ENCODE results near the gene RWDD2A. TPM values are rescaled to one million over a fixed set of nuclear protein-coding genes. Genes with fewer than 3 reads are reported as not detected.

Gene RWDD2A
- total and polyA plus RNA-seq, 2 of the 4 experiments (the other 2 are of a cell fraction) = 3.9 to 4.1 TPM

DNA sequence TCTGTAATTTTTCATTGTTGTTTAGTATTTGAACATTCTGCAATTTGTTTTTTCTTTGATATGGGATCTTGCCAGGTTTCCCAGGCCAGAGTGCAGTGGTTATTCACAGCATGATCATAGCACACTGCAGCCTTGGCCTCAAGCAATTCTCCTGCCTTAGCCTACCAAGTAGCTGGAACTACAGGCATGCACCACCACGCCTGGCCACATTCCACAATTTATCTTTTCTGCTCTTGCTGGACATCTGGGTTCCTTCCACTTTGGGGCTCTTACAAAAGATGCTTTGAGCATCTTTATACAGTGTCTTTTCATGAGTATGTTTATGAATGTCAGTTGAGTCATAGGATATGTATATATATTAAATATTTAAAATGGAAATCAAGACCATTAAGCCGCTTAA lies 42.0 kb upstream of the RWDD2A start:
- Histone ChIP-seq H3K56ac (ENCODE audit: extremely low read depth, insufficient read depth, low read length) (no peak overlapping the region), H3K27ac (ENCODE audit: insufficient read depth, low read length) (no peak overlapping the region), H4K8ac (ENCODE audit: low read depth in 2 of 2, low read length in 2 of 2) (no peak overlapping the region), H2BK120ac (ENCODE audit: low read depth, low read length) (no peak overlapping the region), H3K23ac (ENCODE audit: low read depth, low read length) (no peak overlapping the region), H2BK5ac (ENCODE audit: low read depth, low read length, poor library complexity, severe bottlenecking) (no peak overlapping the region), H3K4me2 (ENCODE audit: low read depth, low read length) (no peak overlapping the region), H3K18ac (ENCODE audit: low read depth, low read length) (no peak overlapping the region), H3K14ac (replicated peaks; ENCODE audit: low read depth, low read length) (no peak overlapping the region), H4K91ac (ENCODE audit: insufficient read depth, low read depth, low read length) (no peak overlapping the region), H2BK15ac (ENCODE audit: low read depth, low read length) (no peak overlapping the region; the same call in 2 of the 3 replicates), H3K36me3 (ENCODE audit: control insufficient read depth, insufficient read depth, low read length) (peaks cover 2% of the 10 kb centered on the region; the same call in 1 of the 2 replicates), H3K4me3 (ENCODE audit: insufficient read depth, low read depth, low read length) (no peak overlapping the region), H2AK9ac (replicated peaks; ENCODE audit: low read depth, low read length, poor library complexity) (no peak overlapping the region), H3K9me3 (ENCODE audit: control insufficient read depth, insufficient read depth, low read length) (no peaks in the 10 kb centered on the region), H3K9me1 (ENCODE audit: insufficient read depth, low read length) (0 out of 2 replicates have a peak, but pooled peaks cover 4% of the 10 kb centered on the region), H4K20me1 (ENCODE audit: insufficient read depth, low read length) (no peaks in the 10 kb centered on the region), H4K5ac (ENCODE audit: low read depth, low read length) (no peak overlapping the region), H3K4me1 (ENCODE audit: control insufficient read depth, insufficient read depth, low read length) (no peaks in the 10 kb centered on the region), H3K4ac (ENCODE audit: low read depth, low read length) (no peak overlapping the region), H3K79me1 (ENCODE audit: low read depth in 1 of 2, low read length in 2 of 2) (no peaks in the 10 kb centered on the region), H3K9ac (ENCODE audit: low read depth, low read length) (no peak overlapping the region), H2AK5ac (ENCODE audit: low read depth, low read length) (no peak overlapping the region), H2AFZ (replicated peaks; ENCODE audit: low read length, poor library complexity) (no peak overlapping the region), H3K27me3 (ENCODE audit: control insufficient read depth, insufficient read depth, low read length) (no peaks in the 10 kb centered on the region), H2BK20ac (ENCODE audit: low read depth, low read length) (no peak overlapping the region)
- dilution Hi-C loops (cut with HindIII; ENCODE audit: low sequenced_read_pairs, unreplicated experiment) (no loop called here), in situ Hi-C loops (cut with MboI; ENCODE audit: low sequenced_read_pairs) (no loop called here), intact Hi-C loops (cut with micrococcal nuclease) (no loop called here)
- ATAC-seq (ENCODE audit: low read depth) (peak; percentile 95), DNase-seq (peak; percentile 86)
- no TSS peak for BruUV-seq (replicated peaks)
- POLR2A ChIA-PET (ENCODE audit: unreplicated experiment) = no interaction called here
- WGBS, 2 experiments (ENCODE audit: extremely low coverage in 2 of 2, insufficient read length in 1 of 2) = no CpG with 5 or more reads among the region's 2 CpGs
- TF ChIP-seq RCOR1 (IDR thresholded peaks at IDR 0.05; ENCODE audit: insufficient replicate concordance, low read length) = no peak
- no peak for TF ChIP-seq POLR2A (IDR thresholded peaks at IDR 0.05; ENCODE audit: low read depth, low read length)
- no peak for TF ChIP-seq RFX5 (IDR thresholded peaks at IDR 0.05; ENCODE audit: low read depth, low read length)
- no peak for TF ChIP-seq NFE2L2 (IDR thresholded peaks at IDR 0.05; ENCODE audit: low read depth, low read length)
- no peak for TF ChIP-seq FOS (IDR thresholded peaks at IDR 0.05; ENCODE audit: low read depth, low read length)
- TF ChIP-seq MAFK (IDR thresholded peaks at IDR 0.05; ENCODE audit: low read depth, low read length) = no peak
- TF ChIP-seq, protein P1, sequence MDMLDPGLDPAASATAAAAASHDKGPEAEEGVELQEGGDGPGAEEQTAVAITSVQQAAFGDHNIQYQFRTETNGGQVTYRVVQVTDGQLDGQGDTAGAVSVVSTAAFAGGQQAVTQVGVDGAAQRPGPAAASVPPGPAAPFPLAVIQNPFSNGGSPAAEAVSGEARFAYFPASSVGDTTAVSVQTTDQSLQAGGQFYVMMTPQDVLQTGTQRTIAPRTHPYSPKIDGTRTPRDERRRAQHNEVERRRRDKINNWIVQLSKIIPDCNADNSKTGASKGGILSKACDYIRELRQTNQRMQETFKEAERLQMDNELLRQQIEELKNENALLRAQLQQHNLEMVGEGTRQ (IDR thresholded peaks at IDR 0.05; ENCODE audit: low read depth, low read length) = no peak
- TF ChIP-seq SMC3 (IDR thresholded peaks at IDR 0.05; ENCODE audit: low read depth, low read length) = no peak
- no peak for TF ChIP-seq BHLHE40 (IDR thresholded peaks at IDR 0.05; ENCODE audit: low read depth, low read length)
- TF ChIP-seq CEBPB (IDR thresholded peaks at IDR 0.05; ENCODE audit: low read depth, low read length) = no peak
- no peak for TF ChIP-seq CHD1 (IDR thresholded peaks at IDR 0.05; ENCODE audit: low read depth, low read length)
- TF ChIP-seq RAD21 (IDR thresholded peaks at IDR 0.05; ENCODE audit: low read length) = no peak
- TF ChIP-seq, protein P2, sequence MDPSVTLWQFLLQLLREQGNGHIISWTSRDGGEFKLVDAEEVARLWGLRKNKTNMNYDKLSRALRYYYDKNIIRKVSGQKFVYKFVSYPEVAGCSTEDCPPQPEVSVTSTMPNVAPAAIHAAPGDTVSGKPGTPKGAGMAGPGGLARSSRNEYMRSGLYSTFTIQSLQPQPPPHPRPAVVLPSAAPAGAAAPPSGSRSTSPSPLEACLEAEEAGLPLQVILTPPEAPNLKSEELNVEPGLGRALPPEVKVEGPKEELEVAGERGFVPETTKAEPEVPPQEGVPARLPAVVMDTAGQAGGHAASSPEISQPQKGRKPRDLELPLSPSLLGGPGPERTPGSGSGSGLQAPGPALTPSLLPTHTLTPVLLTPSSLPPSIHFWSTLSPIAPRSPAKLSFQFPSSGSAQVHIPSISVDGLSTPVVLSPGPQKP (IDR thresholded peaks at IDR 0.05; ENCODE audit: borderline replicate concordance, low read depth, low read length) = no peak
- CTCF ChIA-PET = interaction anchor here (0.5 kb wide), 1 partner anchor 71 kb away, joined by 3 read pairs; no protein-coding TSS in a partner anchor

Measured in IMR-90 (cell line).